Stimulated activated naive CD8-positive, alpha-beta T cell treated with anti-CD3 and anti-CD28 coated beads, Interleukin-15, Interleukin-2, amounts not matched to agents 100 U/mL and 50 U/mL, for 24 hours (primary cell): ENCODE measurements around the gene RFNG.

ENCODE experiments used
- ATAC-seq: fragments of 150-1000 bp; cut with Tn5 transposase; one replicate; pipeline ENCODE4 v1.10.0; 2021
- DNase-seq: peaks from one replicate; pipeline ENCODE4 v3.0.0; 2021

RFNG gene

DNA sequence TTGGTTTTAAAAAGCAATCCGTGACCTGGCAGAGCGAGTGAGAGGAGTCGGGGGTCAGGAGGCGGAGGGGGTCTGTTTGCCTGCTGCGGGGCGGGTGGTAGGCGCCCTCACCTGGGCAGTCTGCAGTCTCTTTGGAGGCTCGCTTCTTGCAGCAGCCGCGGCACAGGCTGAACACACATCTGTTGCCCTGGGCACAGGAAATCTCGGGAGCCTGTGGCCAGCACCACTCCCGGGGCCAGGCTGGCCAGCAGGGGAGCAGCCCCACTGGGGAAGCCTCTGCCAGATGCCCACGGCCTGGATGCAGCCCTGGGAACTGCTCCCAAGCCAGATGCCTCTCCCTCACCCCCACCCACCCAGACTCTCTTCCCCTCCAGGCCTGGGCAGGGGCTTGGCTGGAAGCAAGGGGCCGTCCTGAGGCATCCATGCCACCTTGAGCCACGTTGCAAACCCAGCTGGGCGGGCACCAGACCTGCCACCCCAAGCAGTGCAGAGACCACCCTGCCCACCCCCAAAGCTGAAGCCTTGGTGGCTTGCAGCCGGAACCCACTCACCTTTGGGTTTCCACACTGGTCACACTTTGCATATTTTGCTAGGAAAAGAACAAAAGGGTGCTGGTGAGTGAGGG, 6.7 kb upstream of the RFNG start:
- DNase-seq (no peak), ATAC-seq (no peak)

DNA sequence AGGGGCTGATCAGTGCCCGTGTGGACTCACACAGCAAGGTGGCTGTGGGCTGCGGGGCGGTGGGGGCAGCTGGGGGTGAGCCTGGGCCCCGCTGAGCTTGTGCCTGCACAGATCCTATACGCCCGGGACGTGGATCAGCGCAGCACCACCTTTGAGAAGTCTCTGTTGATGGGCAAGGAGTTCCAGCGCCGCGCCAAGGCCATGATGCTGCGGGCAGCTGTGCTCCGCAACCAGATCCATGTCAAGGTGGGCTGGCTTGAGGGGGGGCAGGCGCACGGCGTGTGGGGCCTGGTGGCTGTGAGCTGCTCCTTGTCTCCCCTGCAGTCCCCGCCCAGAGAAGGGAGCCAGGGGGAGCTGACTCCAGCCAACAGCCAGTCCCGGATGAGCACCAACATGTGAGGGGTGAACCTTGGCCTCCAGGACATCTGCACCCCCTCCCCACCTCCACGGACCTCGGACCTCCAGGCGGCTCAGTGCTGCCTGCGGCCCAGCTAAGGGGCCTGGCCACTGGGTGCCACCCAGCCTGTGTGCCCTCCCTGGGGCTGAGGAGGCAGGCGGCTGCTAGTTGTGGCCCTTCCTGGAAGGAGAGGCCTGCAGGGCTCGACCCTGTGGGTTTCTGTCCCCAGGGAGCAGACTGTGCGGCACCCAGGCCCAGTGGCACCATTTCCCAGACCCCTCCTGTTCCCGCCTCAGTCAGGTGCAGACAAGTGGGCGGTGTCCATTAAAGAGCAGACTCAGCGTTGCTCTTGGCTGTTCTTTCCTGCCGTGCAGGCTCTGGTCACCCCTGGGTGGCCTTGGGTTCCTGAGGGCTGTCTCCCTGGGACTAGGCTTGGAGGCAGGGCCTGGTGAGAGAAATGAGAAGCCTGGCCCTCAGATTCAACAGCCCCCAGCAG, 5.4 kb upstream of the RFNG start:
- ATAC-seq (no peak), DNase-seq (no peak)

DNA sequence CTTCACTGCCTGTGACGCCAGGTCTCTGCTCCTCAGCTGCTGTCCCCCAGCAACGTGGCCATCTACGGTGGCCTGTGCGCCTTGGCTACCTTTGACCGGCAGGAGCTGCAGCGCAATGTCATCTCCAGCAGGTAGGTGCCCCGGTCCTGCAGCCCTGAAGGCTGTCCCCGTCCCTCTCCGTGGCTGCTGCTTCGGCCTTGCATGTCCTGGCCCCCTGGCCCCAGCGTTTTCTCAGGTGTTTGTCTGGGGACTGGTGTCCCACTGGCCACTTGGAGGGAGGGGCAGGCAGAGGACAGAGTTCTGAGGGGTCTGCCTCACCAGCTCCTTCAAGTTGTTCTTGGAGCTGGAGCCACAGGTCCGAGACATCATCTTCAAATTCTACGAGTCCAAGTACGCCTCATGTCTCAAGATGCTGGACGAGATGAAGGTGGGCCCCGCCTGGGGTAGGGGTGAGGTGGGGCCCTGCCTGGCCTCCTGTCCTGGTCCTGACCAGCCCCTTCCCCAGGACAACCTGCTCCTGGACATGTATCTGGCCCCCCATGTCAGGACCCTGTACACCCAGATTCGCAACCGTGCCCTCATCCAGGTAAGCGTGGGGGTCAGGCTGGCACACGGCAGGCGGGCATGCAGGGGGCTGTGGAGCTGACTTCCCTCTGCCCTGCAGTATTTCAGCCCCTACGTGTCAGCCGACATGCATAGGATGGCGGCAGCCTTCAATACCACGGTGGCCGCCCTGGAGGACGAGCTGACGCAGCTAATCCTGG, 4.5 kb upstream of the RFNG start:
- ATAC-seq: no peak
- no peak for DNase-seq

DNA sequence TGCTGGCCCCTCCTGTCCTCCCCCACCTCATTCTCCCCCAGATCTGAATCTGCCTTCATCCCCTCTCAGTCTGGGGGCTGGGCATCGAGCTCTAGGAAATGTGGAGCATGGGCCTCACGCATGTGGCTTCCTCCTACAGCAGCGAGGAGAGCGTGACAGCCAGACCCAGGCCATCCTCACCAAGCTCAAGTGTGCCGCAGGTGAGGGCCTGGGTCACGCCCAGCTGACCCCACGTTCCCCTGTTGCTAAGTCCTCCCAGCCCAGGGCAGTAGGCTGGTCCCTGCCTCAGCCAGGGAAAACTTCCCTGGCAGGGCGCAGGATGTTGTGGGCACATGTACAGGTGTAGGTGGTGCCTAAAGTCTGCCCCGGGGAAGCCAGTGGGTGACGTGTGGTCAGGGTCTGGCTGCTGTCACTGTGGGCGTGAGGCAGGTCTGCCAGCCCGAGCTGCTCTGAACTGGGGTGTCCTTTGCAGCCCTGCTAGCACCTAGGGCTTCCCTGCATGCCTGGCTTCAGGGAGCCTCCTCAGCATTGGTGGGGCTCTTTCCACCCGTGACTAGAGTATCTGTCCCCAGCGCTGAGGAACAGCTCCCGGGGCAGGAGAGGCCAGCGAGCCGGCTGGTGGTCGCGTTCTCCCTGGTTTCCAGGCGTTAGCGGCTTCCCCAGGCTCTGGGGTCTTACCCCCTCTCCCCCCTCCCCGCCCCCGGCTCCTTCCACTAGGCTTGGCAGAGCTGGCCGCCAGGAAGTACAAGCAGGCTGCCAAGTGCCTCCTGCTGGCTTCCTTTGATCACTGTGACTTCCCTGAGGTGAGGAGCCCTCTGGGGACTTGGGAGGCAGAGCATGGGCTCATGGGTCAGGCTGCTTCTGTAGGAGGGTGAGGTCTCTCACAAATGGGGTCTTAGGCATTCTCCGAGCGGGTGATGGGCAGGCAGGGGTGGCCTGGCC, 3.7 kb upstream of the RFNG start:
- DNase-seq (no peak), ATAC-seq (no peak)

DNA sequence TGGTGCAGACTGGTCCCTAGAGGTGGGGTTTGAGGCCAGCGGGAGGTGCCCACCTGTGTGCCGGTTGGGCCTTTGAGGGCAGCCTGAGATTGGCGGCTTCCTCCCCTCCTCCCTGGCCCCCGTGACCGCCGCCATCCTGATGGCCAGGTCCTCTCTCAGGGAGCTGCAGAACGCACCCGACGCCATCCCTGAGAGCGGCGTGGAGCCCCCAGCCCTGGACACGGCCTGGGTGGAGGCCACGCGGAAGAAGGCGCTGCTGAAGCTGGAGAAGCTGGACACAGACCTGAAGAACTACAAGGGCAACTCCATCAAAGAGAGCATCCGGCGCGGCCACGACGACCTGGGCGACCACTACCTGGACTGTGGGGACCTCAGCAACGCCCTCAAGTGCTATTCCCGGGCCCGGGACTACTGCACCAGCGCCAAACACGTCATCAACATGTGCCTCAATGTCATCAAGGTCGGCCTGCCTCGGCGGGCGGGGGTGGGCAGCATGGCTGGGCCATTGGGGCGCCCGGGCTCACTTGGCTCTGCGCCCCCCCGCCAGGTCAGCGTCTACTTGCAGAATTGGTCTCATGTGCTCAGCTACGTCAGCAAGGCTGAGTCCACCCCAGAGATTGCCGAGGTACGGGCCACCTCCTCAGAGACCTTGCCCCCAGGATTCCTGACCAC, 2.9 kb upstream of the RFNG start:
- ATAC-seq (no peak), DNase-seq (no peak)

DNA sequence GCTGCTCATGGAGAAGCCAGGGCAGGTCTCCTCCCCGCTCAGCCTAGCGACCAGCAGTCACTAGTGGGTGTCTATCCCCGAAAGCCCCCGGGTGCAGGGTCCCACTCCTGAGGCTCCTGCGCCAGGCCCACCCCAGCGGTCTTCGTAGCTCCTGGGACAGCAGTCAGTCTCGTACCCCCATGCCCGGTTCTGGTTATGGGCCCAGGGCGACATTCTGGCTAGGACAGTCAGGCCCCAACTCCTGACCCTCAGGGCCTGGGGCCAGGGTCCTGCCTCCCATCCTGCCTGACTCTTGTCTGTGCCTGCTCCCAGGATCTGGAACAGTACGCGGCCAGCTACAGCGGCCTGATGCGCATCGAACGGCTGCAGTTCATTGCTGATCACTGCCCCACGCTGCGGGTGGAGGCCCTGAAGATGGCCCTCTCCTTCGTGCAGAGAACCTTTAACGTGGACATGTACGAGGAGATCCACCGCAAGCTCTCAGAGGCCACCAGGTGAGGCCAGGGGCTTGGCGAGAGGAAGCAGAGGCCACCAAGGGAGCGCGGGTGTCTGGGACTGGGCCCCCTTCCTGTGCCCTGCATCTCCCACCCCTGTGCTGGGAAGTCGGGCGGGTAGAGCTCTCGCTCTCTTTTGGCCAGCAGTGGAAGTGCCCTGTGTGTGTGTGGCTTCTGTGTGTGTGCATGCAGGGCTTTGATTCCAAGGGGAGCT, 2.1 kb upstream of the RFNG start:
- no peak for ATAC-seq
- no peak for DNase-seq

DNA sequence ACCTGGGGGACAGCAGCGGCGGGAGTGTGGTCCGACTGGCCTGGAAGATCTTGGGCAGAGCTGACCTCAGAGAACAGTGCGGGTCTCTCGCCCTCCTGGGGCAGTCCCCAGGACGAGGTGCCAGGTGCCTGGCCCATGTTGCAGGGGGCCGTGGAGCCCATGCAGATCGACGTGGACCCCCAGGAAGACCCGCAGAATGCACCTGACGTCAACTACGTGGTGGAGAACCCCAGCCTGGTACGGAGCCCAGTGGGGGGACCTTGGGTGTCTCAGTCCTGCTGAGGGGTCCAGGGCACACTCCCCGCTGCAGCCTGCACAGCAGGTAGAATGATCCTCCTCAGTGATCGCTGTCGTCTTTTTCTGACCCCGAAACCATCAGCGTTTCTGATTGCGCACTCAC, 1.5 kb upstream of the RFNG start:
- no peak for ATAC-seq
- DNase-seq: no peak

DNA sequence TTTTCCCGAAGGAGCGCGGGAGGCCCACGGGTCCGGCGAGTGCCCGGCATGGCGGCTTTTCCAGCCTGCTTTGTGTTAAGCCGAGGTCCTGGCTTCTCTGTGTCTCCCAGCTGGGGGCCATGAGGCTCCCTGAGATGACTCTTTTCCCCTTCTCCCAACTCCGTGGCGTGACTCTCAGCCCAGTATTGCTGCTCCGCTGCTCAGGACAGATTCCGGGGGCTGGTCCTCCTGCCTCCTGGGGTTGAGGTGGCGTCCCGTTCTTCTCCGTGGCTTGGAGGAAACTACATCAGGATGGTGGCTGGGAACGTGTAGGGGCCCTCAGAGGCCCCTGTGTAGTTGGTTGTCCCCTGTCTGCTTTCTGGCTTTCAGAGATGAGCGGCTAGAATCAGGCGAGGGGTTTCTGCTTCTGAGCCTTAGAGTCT, 1.0 kb upstream of the RFNG start:
- DNase-seq (no peak), ATAC-seq (no peak)

DNA sequence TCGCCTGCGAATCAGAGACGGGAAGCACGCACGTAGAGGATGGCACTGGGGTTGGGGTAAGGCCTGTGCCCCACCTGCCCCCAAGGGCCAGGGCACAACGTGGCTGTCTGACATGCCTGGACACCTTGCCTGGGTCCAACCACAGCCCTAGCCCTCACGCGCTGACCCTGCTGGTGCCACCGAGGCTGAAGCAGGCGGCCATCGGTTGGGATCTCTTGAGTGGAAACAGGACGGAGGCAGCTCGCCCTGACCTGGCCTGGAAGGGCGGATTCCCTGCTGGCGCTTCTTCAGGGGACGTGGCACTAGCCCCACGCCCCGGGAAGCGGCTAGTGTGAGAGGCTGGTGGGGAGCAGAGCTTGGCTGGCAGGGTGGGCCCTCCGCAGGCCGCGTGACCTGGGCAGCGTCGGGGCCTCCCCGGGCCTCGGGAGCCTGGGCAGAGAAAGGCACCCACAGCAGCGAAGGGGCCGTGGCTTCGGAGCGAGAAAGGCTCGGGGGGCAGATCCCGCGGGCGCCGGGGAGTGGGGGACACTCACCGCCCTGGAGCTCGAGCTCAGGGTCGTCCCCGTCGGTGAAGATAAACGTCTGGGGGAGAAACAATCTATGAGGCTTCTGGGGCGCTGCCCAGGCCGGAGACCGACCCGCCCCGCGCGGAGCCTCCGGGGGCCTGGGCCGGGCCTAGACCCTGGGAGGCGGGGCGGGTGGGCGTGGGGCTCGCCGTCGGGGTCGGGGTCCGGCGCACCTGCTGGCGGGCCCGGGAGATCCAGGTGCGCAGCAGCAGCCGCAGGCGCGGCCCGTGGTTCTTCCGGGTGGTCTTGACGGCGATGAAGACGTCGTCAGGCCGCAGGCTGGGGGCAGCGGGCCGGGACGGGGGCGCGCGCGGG, 610 bp downstream of the RFNG start:
- no peak for DNase-seq
- no peak for ATAC-seq

DNA sequence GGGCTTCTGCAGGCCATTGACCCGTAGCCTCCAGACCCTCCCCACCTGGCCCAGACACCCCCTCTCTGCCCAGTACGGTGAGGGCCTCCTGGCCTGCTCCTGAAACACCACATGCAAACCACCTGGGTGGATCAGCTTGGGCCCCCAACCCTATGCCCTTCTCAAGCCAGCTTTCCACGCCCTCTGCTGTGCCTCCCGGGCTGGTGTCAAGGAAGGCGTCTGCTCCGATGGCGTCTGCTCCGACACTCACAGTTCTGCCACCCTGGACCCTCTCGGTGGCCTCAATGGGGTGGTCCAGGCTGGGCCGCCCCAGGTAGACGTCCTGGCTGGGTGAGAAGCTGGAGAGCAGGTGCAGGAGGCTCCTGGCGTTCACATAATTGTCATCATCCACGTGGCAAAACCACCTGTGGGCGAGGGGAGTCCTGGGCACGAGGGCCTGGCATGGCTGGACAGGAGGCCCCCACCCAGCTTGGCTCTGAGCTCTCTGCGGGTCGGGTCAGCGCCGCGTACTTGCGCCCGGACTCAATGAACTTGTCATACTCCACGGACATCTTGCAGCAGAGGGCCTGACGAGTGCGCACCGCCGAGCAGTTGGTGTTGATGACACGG, 1.4 kb downstream of the RFNG start:
- DNase-seq: no peak
- ATAC-seq: no peak

DNA sequence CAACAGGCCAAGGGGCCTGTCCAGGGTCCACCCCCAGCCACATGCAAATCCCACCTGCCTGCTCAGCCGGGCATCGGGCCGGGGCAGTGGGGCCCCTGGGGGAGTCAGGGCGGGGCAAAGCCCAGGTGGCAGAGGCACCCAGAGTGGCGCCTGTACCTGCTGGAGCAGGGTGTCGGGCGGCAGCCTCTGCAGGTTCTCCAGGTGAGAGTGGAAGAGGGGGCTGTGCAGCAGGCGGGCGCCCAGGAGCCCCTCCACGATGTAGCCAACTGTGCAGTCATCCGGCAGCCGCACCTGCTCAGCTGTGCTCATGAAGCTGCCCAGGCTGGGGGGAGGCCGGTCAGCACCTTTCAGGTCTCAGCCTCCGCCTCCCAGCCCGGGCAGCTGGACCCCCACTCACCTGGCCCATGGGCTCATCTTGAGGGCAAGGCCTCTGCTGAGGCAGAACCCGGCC, 2.1 kb downstream of the RFNG start:
- no peak for DNase-seq
- no peak for ATAC-seq

DNA sequence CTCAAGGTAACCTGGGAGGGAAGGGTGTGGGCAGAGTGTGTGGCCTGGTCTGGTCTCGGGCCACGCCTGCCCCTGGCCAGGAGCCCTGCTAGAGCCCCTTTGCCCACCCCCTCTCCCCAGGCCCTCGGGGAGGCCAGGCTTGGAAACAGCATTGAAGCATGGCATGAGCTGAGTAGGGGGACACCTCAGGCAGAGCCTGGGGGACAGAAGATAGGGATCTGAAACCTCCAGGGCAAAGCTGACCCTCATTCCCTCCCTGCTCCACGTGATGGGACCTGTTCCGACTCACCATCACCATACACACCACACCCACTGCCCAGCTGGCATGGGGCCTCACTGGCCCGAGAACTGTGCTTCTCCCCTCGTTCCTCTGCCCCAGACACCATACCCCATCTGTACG, 2.5 kb downstream of the RFNG start:
- ATAC-seq (no peak), DNase-seq (no peak)

DNA sequence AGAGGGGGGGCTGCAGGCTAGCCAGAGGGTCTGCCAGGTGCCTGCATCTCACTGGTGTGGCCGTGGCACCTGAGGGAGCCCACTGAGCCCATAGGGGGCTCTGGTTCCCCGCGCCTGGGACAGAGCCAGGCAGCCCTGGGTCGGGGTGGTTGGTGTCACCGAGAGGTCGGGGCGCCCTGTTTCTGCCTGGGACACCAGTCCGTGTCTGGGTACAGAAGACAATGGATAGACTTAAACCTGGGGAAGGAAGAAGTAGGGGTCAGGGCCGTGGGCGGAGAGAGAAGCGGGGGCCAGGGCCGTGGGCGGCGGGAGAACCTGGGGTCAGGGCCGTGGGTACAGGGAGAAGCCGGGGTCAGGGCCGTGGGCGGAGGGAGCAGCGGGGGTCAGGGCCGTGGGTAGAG, 3.0 kb downstream of the RFNG start:
- no peak for ATAC-seq

DNA sequence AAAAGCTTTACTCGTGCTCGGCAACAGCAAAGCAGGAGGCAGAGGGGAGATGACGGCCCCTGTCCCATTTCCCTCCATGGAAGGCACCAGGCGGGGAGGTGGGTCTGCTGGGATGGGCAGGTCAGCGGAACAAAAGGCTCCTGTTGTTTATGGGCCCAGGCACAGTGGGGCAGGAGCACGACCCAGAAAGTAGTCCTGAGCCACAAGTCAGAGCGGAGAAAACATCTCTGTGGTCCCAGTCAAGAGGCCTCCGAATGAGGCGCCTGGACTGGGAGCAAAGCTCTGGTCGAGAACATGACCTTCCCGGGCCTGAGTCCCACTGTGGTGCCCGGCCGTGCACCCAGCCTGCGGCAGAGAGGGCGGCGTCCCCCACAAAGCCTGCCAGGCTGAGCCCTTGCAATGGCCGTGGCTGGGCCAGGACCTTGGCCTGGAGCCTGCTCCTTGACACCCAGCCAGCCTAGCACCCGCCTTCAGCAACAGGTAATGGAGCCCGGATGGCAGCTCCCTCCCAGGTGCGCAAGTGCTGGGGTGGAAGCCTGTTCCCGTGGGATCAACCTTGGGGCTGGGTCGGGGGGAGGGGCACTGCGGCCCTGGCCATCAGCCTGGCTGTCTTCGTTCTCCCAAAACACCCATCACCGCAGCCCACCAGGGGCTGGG, 3.6 kb downstream of the RFNG start:
- DNase-seq (no peak), ATAC-seq (no peak)

More for the DNA sequence above, 3.0 kb downstream of the RFNG start:
- DNase-seq: no peak

DNA sequence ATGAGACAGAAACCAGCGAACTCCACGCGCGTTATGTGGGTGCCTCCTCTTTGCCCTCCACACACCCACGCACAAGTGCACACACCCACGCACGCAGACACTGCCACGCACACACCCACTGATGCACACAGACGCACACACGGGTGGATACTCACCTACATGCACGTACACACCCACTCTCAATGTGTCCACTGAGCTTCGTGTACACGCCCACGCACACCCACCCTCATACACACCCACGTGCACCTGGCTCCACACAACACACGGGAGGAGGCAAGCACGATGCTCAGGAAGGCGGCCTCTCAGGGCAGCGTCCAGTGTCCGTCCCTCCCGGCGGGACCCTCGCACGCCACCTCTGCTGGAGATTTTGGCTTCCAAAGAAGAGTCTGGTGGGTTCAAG, 4.2 kb downstream of the RFNG start:
- DNase-seq (no peak), ATAC-seq (no peak)

DNA sequence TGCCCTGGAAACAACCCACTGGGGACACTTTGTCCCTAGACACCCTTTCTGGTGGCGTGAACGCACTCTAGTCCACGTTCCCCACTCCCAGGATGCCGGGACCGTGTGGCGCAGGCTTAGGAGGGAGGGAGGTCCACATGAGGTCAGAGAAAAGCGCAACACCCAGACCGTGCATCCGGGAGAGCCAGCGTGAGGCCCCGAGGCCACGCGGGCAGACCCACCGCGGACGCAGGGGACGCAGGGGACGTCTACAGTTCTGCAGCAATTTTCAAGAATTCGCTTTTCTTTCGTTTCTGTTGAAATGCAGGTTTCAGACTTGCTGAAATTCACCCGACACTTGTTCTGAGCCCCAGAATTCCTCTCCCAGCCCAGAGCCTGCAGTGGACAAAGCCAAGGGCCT, 4.7 kb downstream of the RFNG start:
- ATAC-seq (no peak), DNase-seq (no peak)

DNA sequence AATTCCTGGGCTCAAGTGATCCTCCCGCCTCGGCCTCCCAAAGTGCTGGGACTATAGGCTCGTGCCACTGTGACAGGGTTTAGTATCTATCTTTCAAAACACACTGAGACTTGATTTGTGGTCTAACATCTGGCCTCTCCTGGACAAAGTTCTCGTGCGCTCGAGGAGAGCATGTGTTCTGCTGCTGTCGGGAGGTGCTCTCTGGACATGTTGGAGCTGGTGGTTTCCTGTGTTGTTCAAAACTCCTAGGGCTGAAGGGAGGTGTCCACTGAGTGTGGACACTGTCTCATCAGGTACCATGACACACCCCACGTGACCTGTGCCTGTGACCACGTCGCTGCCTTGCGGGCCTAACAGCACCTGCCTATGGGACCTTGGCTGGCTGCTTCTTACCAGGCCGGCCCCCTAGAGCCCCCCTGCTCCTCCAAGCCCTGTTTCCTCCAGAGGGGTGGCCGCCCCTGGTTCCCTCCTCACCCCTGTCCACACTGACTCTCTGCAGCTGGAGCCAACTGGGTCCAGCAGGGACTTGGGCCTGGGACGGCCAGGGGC, 5.6 kb downstream of the RFNG start:
- no peak for ATAC-seq
- DNase-seq: no peak

DNA sequence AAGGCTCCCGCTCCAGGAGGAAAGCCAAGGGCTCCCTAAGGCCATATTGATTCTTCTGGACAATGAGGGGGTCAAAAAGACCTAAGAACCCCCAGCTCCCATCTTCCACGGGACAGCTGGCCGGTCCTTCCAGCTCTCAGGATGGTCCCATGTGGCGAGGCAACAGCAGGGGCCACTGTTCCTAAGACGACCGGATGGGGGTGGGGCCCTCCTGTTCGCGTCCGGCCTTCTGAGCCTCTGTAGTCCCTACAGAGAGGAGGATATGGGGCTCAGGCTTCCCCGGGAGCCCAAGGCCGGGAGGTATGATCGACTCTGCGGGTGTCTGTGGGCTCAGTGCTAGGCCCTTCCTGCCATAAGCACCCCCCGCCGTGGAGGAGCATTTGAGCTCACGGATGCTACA, 8.1 kb downstream of the RFNG start:
- ATAC-seq (no peak), DNase-seq (no peak)
